Dermis blood vessel endothelial cell (primary cell): Measurements from ENCODE around the gene ARL1. TPM values are rescaled to one million over a fixed set of nuclear protein-coding genes. Genes with fewer than 3 reads are reported as not detected.
"Not testable (repeated sequence)": the region's sequence is repeated elsewhere in the genome, so short reads cannot be mapped to it uniquely, and the experiment has no call there.

ENCODE experiments used
- DNase-seq: peaks from one replicate; pipeline ENCODE4 v3.0.0; 2010
- total RNA-seq: library from RNA; depleted of rRNA; stranded (reverse); fragments of >200 nt; gene quantifications from 2 replicates; pipeline ENCODE4 v1.2.3, GENCODE V29; 2014

ARL1 gene
- total RNA-seq: 105 and 138 TPM in 2 replicates

GRCh38 chr12:101407436-101408345, at the start of gene ARL1:
ARL1 (minus strand) TSS chr12:101407772; CDS start chr12:101407645, 127 bp downstream.
- peak; percentile 94 for DNase-seq

GRCh38 chr12:101455685-101456084, 48.1 kb upstream of the ARL1 start:
- DNase-seq: no peak

GRCh38 chr12:101441461-101442224, 34.1 kb upstream of the ARL1 start:
- DNase-seq: no peak

GRCh38 chr12:101439236-101439635, 31.7 kb upstream of the ARL1 start:
- DNase-seq: no peak

GRCh38 chr12:101436136-101436535, 28.6 kb upstream of the ARL1 start:
- DNase-seq: no peak

- no peak for DNase-seq
These were observed 22.9 kb upstream of the ARL1 start for GRCh38 chr12:101430456-101430855.

GRCh38 chr12:101424620-101425019, 17.0 kb upstream of the ARL1 start:
- no peak for DNase-seq

- DNase-seq: not testable (repeated sequence)
These were observed 14.5 kb upstream of the ARL1 start for GRCh38 chr12:101422066-101422465.

- no peak for DNase-seq
These were observed 7.7 kb upstream of the ARL1 start for GRCh38 chr12:101415228-101415627.

GRCh38 chr12:101414533-101415119, 7.1 kb upstream of the ARL1 start:
- DNase-seq: peak; percentile 76

- DNase-seq: not testable (repeated sequence)
These were observed 2.6 kb upstream of the ARL1 start for GRCh38 chr12:101410169-101410568.

- no peak for DNase-seq
These were observed 530 bp downstream of the ARL1 start for GRCh38 chr12:101407049-101407435.

- DNase-seq: not testable (repeated sequence)
These were observed 16.4 kb downstream of the ARL1 start for GRCh38 chr12:101391181-101391580.

- no peak for DNase-seq
These were observed 28.4 kb downstream of the ARL1 start for GRCh38 chr12:101379149-101379548.

- no peak for DNase-seq
These were observed 32.0 kb downstream of the ARL1 start for GRCh38 chr12:101375573-101375972.

- no peak for DNase-seq
These were observed 35.1 kb downstream of the ARL1 start for GRCh38 chr12:101372431-101372830.

GRCh38 chr12:101368016-101368415, 39.6 kb downstream of the ARL1 start:
- no peak for DNase-seq

GRCh38 chr12:101361455-101361854, 46.1 kb downstream of the ARL1 start:
- DNase-seq: no peak

GRCh38 chr12:101356794-101357193, 50.8 kb downstream of the ARL1 start:
- no peak for DNase-seq

GRCh38 chr12:101351682-101352081, 55.9 kb downstream of the ARL1 start:
- DNase-seq: no peak

GRCh38 chr12:101343893-101344292, 63.7 kb downstream of the ARL1 start:
- DNase-seq: no peak
